ENCODE data around the gene XPO4.

GRCh38 chr13:20776751-20777150, 125.8 kb downstream of the XPO4 start:
- no peak for TF ChIP-seq EP300 (IDR thresholded peaks at IDR 0.05)
- TF ChIP-seq CTCF (IDR thresholded peaks at IDR 0.05), result no peak
- no peak for TF ChIP-seq POLR2A (IDR thresholded peaks at IDR 0.05)

Data from ovary (tissue), 3 donors.